Testis (tissue), 3 donors: ENCODE measurements around the gene BAZ1B. TPM values are rescaled to one million over a fixed set of nuclear protein-coding genes. Genes with fewer than 3 reads are reported as not detected.
"Not testable (repeated sequence)": the region's sequence is repeated elsewhere in the genome, so short reads cannot be mapped to it uniquely, and the experiment has no call there.

ENCODE experiments used
- DNase-seq: peaks from one replicate; pipeline ENCODE4 v3.0.0-alpha.2; 2019
- H3K27ac ChIP-seq, 2 donors: fragments of 200-600 bp; sonication (generic); one replicate each; pipeline ENCODE4 v1.5.1; 2019
- H3K27me3 ChIP-seq: fragments of 200-600 bp; sonication (generic); one replicate; pipeline ENCODE4 v1.5.1; 2019
- H3K36me3 ChIP-seq: fragments of 200-600 bp; sonication (generic); one replicate; pipeline ENCODE4 v1.5.1; 2017; ENCODE audit warnings: low read depth; ENCODE audit errors: missing control alignments
- H3K4me1 ChIP-seq: fragments of 200-600 bp; sonication (generic); one replicate; pipeline ENCODE4 v1.5.1; 2019
- H3K4me3 ChIP-seq, 2 donors: fragments of 200-600 bp; sonication (generic); one replicate each; pipeline ENCODE4 v1.5.1; 2017 to 2019
- H3K9me3 ChIP-seq: fragments of 200-600 bp; sonication (generic); one replicate; pipeline ENCODE4 v1.5.1; 2017
- POLR2A ChIP-seq: fragments of 450-650 bp; IDR thresholded peaks from one replicate; pipeline ENCODE4 v1.6.1; 2017; ENCODE audit warnings: antibody characterized with exemption, mild to moderate bottlenecking, moderate library complexity
- WGBS, 2 donors: methylation state at CpG; one replicate each; pipeline ENCODE4 v1.1.5; 2018; 5-methylcytosine and 5-hydroxymethylcytosine counted together
- intact Hi-C: fragments of 100-400 bp; cut with DNase I; formaldehyde crosslinking; loops from one replicate; pipeline ENCODE4 v1.15.1; 2023; ENCODE audit warnings: low total_unique reads
- polyA plus RNA-seq: library from polyadenylated mRNA; stranded (reverse); fragments of 350-450 nt; fragmentation: Illumina TruSeq; extraction: RNeasy Lipid Tissue Mini Kit (QIAGEN cat#74804); gene quantifications from one replicate; pipeline ENCODE4 v1.2.3, GENCODE V29; 2014; ENCODE audit warnings: low read depth, low replicate concordance; ENCODE audit not compliant: insufficient read depth
- total RNA-seq, 2 donors: library from RNA; depleted of rRNA; stranded (reverse); fragments of >200 nt; gene quantifications; one replicate each; pipeline ENCODE4 v1.2.3, GENCODE V29; 2016
- TF ChIP-seq, protein P1 (sequence below), 3 experiments: fragments of 450-650 bp in 2 of 3; fragments of 200-600 bp in 1 of 3; sonication (generic) in 1 of 3; IDR thresholded peaks; one replicate each; pipeline ENCODE4 v1.5.1; 2016 to 2019; ENCODE audit warnings: antibody characterized with exemption in 3 of 3, mild to moderate bottlenecking in 2 of 3, moderate library complexity in 1 of 3

The BAZ1B gene
- total and polyA plus RNA-seq, 3 donors from 2014 or later: 30.8 to 72.8 (median 59.4) TPM

- DNase-seq: no peak
- no peak for TF ChIP-seq POLR2A
- TF ChIP-seq, protein P1, sequence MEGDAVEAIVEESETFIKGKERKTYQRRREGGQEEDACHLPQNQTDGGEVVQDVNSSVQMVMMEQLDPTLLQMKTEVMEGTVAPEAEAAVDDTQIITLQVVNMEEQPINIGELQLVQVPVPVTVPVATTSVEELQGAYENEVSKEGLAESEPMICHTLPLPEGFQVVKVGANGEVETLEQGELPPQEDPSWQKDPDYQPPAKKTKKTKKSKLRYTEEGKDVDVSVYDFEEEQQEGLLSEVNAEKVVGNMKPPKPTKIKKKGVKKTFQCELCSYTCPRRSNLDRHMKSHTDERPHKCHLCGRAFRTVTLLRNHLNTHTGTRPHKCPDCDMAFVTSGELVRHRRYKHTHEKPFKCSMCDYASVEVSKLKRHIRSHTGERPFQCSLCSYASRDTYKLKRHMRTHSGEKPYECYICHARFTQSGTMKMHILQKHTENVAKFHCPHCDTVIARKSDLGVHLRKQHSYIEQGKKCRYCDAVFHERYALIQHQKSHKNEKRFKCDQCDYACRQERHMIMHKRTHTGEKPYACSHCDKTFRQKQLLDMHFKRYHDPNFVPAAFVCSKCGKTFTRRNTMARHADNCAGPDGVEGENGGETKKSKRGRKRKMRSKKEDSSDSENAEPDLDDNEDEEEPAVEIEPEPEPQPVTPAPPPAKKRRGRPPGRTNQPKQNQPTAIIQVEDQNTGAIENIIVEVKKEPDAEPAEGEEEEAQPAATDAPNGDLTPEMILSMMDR (IDR thresholded peaks at IDR 0.05): no peak
- no peaks in the 10 kb centered on the region for H3K27me3 ChIP-seq
- H3K4me3 ChIP-seq: no peak overlapping the region
- intact Hi-C loops: no loop called here
- WGBS, 2 donors: 80 to 97% methylated on average over 1 of the region's 1 CpG
- peak overlapping the region in 1 of 2 donors; percentile 20 for H3K27ac ChIP-seq
- no peaks in the 10 kb centered on the region for H3K9me3 ChIP-seq
- H3K4me1 ChIP-seq: peaks cover 6% of the 10 kb centered on the region
- no peaks in the 10 kb centered on the region for H3K36me3 ChIP-seq
Measured at GRCh38 chr7:73483171-73483570, 38.9 kb downstream of the BAZ1B start.

- Histone ChIP-seq H3K4me3 (no peak overlapping the region), H3K36me3 (no peaks in the 10 kb centered on the region), H3K27me3 (no peaks in the 10 kb centered on the region), H3K4me1 (peaks cover 6% of the 10 kb centered on the region), H3K27ac (no peak overlapping the region), H3K9me3 (no peaks in the 10 kb centered on the region)
- 77% methylated on average over 5 of the region's 5 CpGs for WGBS, 2 donors
- intact Hi-C loops: no loop called here
- no peak for TF ChIP-seq POLR2A
- TF ChIP-seq, protein P1 (IDR thresholded peaks at IDR 0.05): no peak
- no peak for DNase-seq
Measured at GRCh38 chr7:73482746-73483145, 39.3 kb downstream of the BAZ1B start.

DNA sequence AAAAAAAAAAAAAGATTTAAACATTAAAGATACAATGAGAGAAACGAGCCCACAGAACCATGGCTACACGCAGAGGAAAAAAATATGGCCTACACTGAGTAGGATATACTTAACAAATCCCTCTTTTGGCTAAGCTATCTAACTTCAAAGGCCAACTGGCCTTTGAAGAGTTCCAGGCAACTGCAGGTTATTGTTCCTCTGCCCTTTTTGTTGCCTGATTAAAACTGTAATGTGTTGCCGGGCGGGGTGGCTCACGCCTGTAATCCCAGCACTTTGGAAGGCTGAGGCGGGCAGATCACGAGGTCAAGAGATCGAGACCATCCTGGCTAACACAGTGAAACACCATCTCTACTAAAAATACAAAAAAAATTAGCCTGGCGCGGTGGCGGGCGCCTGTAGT is 40.6 kb downstream of the BAZ1B start:
- H3K4me1 ChIP-seq, intact Hi-C loops, H3K27ac ChIP-seq, H3K27me3 ChIP-seq, H3K9me3 ChIP-seq, H3K36me3 ChIP-seq, DNase-seq, H3K4me3 ChIP-seq: not testable (repeated sequence)
- 89 to 91% methylated on average over 12 of the region's 12 CpGs for WGBS, 2 donors

DNA sequence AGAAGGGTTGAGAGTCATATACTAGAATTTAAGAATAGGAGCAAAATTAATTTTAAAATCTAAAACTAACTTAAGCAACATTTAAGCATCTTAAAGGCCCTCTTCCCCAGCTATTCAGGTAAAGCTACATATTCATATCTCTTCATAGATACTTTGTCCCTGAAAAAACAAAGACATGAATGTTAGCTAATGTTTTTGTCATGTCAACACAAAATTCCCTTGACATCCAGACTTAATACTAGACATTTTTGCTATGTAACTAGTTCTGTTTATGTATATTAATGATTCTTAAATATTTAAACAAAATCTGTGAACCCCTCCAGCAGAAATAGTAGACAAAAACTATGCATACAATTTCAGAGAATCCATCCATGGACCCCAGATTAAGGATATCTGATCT is 43.5 kb downstream of the BAZ1B start:
- H3K4me1 ChIP-seq: peaks cover 13% of the 10 kb centered on the region
- no peaks in the 10 kb centered on the region for H3K36me3 ChIP-seq
- TF ChIP-seq, protein P1 (IDR thresholded peaks at IDR 0.05): no peak
- TF ChIP-seq POLR2A: no peak
- DNase-seq: no peak
- H3K9me3 ChIP-seq: no peaks in the 10 kb centered on the region
- H3K27me3 ChIP-seq: no peaks in the 10 kb centered on the region
- no peak overlapping the region for H3K27ac ChIP-seq
- no peak overlapping the region for H3K4me3 ChIP-seq
- intact Hi-C loops: no loop called here

- H3K4me3 ChIP-seq: no peak overlapping the region
- no peaks in the 10 kb centered on the region for H3K9me3 ChIP-seq
- no peak overlapping the region for H3K27ac ChIP-seq
- TF ChIP-seq, protein P1 (IDR thresholded peaks at IDR 0.05): no peak
- no peak for TF ChIP-seq POLR2A
- no peak for DNase-seq
- peaks cover 9% of the 10 kb centered on the region for H3K4me1 ChIP-seq
- H3K27me3 ChIP-seq: no peaks in the 10 kb centered on the region
- no peaks in the 10 kb centered on the region for H3K36me3 ChIP-seq
- intact Hi-C loops: no loop called here
- 84% methylated on average over 5 of the region's 5 CpGs for WGBS, 2 donors
Measured at GRCh38 chr7:73477376-73477775, 44.7 kb downstream of the BAZ1B start.
